ENCODE data around the gene OR11G2.
"Not testable (repeated sequence)": the region's sequence is repeated elsewhere in the genome, so short reads cannot be mapped to it uniquely, and the experiment has no call there.

OR11G2 gene

DNA sequence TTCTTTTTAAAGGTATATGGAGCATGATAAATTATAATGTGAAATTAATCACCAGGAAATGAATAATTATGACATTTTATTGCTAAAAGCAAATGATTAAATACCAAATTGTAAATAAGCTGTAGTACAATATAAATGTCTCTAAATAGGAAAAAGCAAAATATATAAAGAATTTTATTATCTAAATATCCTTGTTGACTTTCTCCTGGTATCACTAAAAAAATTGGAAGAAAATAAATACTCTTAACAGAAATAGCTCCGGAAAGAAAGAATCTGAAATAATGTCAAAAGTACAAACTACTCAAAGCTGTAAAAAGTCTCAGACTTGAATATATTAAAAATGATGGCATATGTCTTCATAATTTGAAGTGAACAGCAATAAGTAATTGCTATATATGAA lies 38.0 kb downstream of the OR11G2 start, which contains the start of gene OR11H7:
Gene OR11H7 (plus strand): TSS at position 301 of the 400 bp plus-strand sequence.
- DNase-seq (ENCODE audit: low spot score) = no peak

DNA sequence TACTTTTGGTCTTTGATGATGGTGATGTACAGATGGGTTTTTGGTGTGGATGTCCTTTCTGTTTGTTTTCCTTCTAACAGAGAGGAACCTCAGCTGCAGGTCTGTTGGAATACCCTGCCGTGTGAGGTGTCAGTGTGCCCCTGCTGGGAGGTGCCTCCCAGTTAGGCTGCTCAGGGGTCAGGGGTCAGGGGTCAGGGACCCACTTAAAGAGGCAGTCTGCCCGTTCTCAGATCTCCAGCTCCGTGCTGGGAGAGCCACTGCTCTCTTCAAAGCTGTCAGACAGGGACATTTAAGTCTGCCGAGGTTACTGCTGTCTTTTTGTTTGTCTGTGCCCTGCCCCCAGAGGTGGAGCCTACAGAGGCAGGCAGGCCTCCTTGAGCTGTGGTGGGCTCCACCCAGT lies 44.7 kb downstream of the OR11G2 start:
- DNase-seq (ENCODE audit: low spot score) = not testable (repeated sequence)

DNA sequence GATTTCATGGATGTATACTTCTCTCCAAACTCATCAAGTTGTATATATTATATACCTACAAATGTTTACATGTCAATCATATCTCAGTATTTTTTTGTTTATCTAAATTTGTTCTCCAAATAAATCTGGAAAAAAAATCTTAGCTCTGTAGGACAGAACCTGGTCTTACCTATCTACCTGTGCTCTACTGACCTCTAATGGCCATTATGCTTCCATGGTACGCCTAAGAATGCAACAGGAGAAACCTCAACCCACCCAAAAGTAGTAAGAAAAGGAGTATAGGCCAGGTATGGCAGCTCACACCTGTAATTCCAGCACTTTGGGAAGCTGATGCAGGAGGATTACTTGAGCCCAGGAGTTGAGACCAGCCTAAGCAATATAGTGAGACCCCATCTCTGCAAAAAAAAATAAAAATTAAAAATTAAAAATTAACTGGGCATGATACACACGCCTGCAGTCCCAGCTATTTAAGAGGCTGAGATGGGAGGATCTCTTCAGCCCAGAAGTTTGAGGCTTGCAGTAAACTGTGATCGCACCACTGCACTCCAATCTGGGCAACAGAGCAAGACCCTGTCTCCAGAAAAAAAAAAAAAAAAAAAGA lies 57.0 kb downstream of the OR11G2 start:
- DNase-seq (ENCODE audit: low spot score) = no peak
